Upper lobe of left lung (tissue), 6 donors: ENCODE measurements around the gene DOCK1. TPM values are rescaled to one million over a fixed set of nuclear protein-coding genes. Genes with fewer than 3 reads are reported as not detected.

Source experiments
- ATAC-seq, 2 donors: fragments of 200-7000 bp; cut with Tn5 transposase; one replicate each; pipeline ENCODE4 v1.9.1; 2022; ENCODE audit warnings: mild to moderate bottlenecking in 2 of 2, moderate library complexity in 2 of 2; ENCODE audit not compliant: low FRiP score in 2 of 2
- DNase-seq, 2 donors: peaks; one replicate each; pipeline ENCODE4 v3.0.0-alpha.2; 2019 to 2020
- H3K27ac ChIP-seq, 4 donors: fragments of 200-600 bp; sonication (generic); one replicate each; pipeline ENCODE4 v1.5.1; 2016 to 2019
- H3K27me3 ChIP-seq, 4 donors: fragments of 200-600 bp; sonication (generic); one replicate each; pipeline ENCODE4 v1.5.1; 2017 to 2019
- H3K36me3 ChIP-seq, 4 donors: fragments of 200-600 bp; sonication (generic); one replicate each; pipeline ENCODE4 v1.5.1; 2016 to 2019
- H3K4me1 ChIP-seq, 4 donors: fragments of 200-600 bp; sonication (generic); one replicate each; pipeline ENCODE4 v1.5.1; 2018 to 2019
- H3K4me3 ChIP-seq, 4 donors: fragments of 200-600 bp; sonication (generic); one replicate each; pipeline ENCODE4 v1.5.1; 2017 to 2019; ENCODE audit warnings: mild to moderate bottlenecking in 2 of 4, moderate library complexity in 1 of 4
- H3K9me3 ChIP-seq, 4 donors: fragments of 200-600 bp; sonication (generic); one replicate each; pipeline ENCODE4 v1.5.1; 2018 to 2019
- EP300 ChIP-seq, 4 donors: sonication (generic); formaldehyde crosslinking; IDR thresholded peaks; one replicate each; pipeline ENCODE4 v1.5.1; 2017; ENCODE audit warnings: antibody characterized with exemption in 4 of 4, control low read depth in 2 of 4
- POLR2A ChIP-seq, 4 donors: fragments of 450-650 bp; IDR thresholded peaks; one replicate each; pipeline ENCODE4 v1.5.1; 2016 to 2017; ENCODE audit warnings: antibody characterized with exemption in 4 of 4, mild to moderate bottlenecking in 2 of 4
- POLR2AphosphoS5 ChIP-seq, 2 donors: sonication (generic); formaldehyde crosslinking; IDR thresholded peaks; one replicate each; pipeline ENCODE4 v1.5.1; 2017; ENCODE audit warnings: antibody characterized with exemption in 2 of 2
- WGBS, 2 donors: methylation state at CpG; one replicate each; pipeline ENCODE4 v1.1.5; 2017 to 2018; 5-methylcytosine and 5-hydroxymethylcytosine counted together
- total RNA-seq, 6 donors: library from RNA; depleted of rRNA in 4 of 6; stranded (reverse); fragments of >200 nt in 4 of 6; gene quantifications; one replicate each; pipeline versions ENCODE4 v1.1.0 to v1.2.1, GENCODE V29; 2016 to 2021
- TF ChIP-seq, protein P1 (sequence below), 6 experiments: fragments of 450-650 bp in 4 of 6; fragments of 200-600 bp in 2 of 6; sonication (generic) in 2 of 6; IDR thresholded peaks; one replicate each; pipeline ENCODE4 v1.5.1; 2016 to 2019; ENCODE audit warnings: antibody characterized with exemption in 6 of 6
- donor health status: DM: no; HTN: no; CAD: no; lungs with moderate emphysema.
- donor health status: DM: no; HTN: yes; CAD: no; lungs with severe emphysema.

The DOCK1 gene
- total RNA-seq, 6 donors from 2014 or later: 37.5 to 63.9 (median 45.8) TPM

DNA sequence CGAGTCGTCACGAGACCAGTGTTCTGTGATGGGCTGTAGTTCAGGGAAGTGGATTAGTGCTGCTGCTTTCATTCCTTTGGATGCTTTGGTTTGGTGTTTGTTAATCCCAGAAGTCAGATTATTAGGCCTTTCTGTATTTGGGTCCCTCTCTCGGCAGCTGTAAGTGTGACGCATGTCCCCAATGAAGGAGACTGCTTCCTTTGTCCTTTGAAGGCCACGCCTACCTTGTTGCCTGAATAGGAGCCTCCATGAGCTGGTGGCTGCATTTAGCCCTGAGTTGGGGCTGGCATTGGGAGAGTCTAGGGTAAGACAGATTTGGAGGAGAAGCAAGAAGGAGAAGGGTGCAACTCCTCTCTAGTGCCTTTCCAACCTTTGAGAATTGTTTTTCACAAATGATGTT, 34.5 kb downstream of the DOCK1 start:
- H3K9me3 ChIP-seq: no peaks in the 10 kb centered on the region
- WGBS, 2 donors: 85 to 92% methylated on average over 6 of the region's 6 CpGs
- TF ChIP-seq POLR2A (IDR thresholded peaks at IDR 0.05) (no peak), POLR2AphosphoS5 (IDR thresholded peaks at IDR 0.05) (no peak)
- TF ChIP-seq, protein P1, sequence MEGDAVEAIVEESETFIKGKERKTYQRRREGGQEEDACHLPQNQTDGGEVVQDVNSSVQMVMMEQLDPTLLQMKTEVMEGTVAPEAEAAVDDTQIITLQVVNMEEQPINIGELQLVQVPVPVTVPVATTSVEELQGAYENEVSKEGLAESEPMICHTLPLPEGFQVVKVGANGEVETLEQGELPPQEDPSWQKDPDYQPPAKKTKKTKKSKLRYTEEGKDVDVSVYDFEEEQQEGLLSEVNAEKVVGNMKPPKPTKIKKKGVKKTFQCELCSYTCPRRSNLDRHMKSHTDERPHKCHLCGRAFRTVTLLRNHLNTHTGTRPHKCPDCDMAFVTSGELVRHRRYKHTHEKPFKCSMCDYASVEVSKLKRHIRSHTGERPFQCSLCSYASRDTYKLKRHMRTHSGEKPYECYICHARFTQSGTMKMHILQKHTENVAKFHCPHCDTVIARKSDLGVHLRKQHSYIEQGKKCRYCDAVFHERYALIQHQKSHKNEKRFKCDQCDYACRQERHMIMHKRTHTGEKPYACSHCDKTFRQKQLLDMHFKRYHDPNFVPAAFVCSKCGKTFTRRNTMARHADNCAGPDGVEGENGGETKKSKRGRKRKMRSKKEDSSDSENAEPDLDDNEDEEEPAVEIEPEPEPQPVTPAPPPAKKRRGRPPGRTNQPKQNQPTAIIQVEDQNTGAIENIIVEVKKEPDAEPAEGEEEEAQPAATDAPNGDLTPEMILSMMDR (IDR thresholded peaks at IDR 0.05): no peak
- no peak overlapping the region for H3K27ac ChIP-seq
- no peaks in the 10 kb centered on the region for H3K27me3 ChIP-seq
- DNase-seq (no peak), ATAC-seq (no peak)
- H3K4me1 ChIP-seq: peaks cover 0 to 12% (median 9%) of the 10 kb centered on the region in 4 donors
- H3K4me3 ChIP-seq: no peak overlapping the region
- no peaks in the 10 kb centered on the region for H3K36me3 ChIP-seq

GRCh38 chr10:126940670-126941310, 35.6 kb downstream of the DOCK1 start:
- peaks cover 0 to 3% (median 2%) of the 10 kb centered on the region in 4 donors for H3K4me1 ChIP-seq
- 85 to 94% methylated on average over 6 of the region's 6 CpGs for whole genome bisulfite sequencing, 2 donors
- no peaks in the 10 kb centered on the region for H3K36me3 ChIP-seq
- H3K27me3 ChIP-seq: no peaks in the 10 kb centered on the region
- DNase-seq (no peak), ATAC-seq (no peak)
- no peaks in the 10 kb centered on the region for H3K9me3 ChIP-seq
- no peak overlapping the region for H3K27ac ChIP-seq
- TF ChIP-seq EP300 (IDR thresholded peaks at IDR 0.05): no peak
- TF ChIP-seq POLR2AphosphoS5 (IDR thresholded peaks at IDR 0.05): no peak
- TF ChIP-seq POLR2A (IDR thresholded peaks at IDR 0.05): no peak
- TF ChIP-seq, protein P1 (IDR thresholded peaks at IDR 0.05): no peak
- H3K4me3 ChIP-seq: no peak overlapping the region

GRCh38 chr10:126944191-126944590, 39.0 kb downstream of the DOCK1 start:
- 91 to 93% methylated on average over 10 to 11 of the region's 11 CpGs for WGBS, 2 donors
- TF ChIP-seq POLR2A (IDR thresholded peaks at IDR 0.05) (no peak), POLR2AphosphoS5 (IDR thresholded peaks at IDR 0.05) (no peak), EP300 (IDR thresholded peaks at IDR 0.05) (no peak)
- TF ChIP-seq, protein P1 (IDR thresholded peaks at IDR 0.05): no peak
- no peaks in the 10 kb centered on the region for H3K36me3 ChIP-seq
- no peaks in the 10 kb centered on the region for H3K27me3 ChIP-seq
- ATAC-seq: peak in 1 of 2 donors; percentile 34
- H3K4me3 ChIP-seq: no peak overlapping the region
- no peak for DNase-seq
- H3K4me1 ChIP-seq: no peaks in the 10 kb centered on the region
- no peak overlapping the region for H3K27ac ChIP-seq
- no peaks in the 10 kb centered on the region for H3K9me3 ChIP-seq

DNA sequence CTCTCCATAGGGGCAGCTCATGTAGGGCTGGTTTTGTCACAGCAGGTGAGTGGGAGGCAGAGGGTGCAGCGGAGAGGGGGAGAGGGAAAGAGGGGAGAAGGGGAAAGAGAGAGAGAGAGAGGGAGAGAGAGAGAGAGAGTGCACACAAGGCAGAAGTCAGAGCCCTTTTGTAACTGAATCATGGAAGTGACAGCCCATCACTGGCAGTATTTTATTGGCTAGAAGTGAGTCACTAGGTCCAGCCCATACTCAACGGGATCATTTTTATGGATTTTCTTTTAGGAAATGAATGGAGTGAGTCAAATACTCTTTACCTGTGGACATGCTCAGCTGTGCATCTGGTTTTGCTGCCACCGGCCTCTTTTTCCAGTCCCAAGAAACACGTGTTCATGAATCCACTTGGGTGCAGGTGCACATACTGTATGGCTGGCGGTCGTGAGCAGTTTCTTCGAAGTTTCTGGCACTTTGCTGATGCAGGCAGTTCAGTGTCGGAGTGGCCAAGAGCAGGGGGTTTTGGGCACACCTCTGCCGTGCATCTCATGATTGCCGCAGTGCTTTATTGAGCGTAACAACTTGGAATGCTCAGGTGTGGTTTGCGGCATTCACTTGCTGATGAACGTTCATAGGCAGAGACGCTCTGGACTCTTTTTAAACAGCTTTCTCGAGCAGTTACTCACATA, 40.3 kb downstream of the DOCK1 start:
- no peak for DNase-seq
- Histone ChIP-seq H3K27ac (no peak overlapping the region), H3K27me3 (no peaks in the 10 kb centered on the region), H3K36me3 (no peaks in the 10 kb centered on the region), H3K9me3 (no peaks in the 10 kb centered on the region), H3K4me1 (no peaks in the 10 kb centered on the region), H3K4me3 (no peak overlapping the region)
- TF ChIP-seq, protein P1 (IDR thresholded peaks at IDR 0.05): no peak
- TF ChIP-seq EP300 (IDR thresholded peaks at IDR 0.05) (no peak), POLR2AphosphoS5 (IDR thresholded peaks at IDR 0.05) (no peak), POLR2A (IDR thresholded peaks at IDR 0.05) (no peak)
- WGBS, 2 donors: 90 to 91% methylated on average over 15 of the region's 15 CpGs
- no peak for ATAC-seq
